B cell (primary cell): ENCODE measurements around the gene RFWD3.

Experiments used
- CTCF ChIP-seq: fragments of 200-600 bp; IDR thresholded peaks from one replicate; pipeline ENCODE4 v1.8.0; 2022; ENCODE audit warnings: antibody characterized with exemption, mild to moderate bottlenecking
- EZH2 ChIP-seq: IDR thresholded peaks from 2 replicates; pipeline ENCODE4 v1.6.1; 2012; ENCODE audit warnings: borderline replicate concordance, low read depth, mild to moderate bottlenecking, moderate library complexity, low read length; ENCODE audit not compliant: insufficient read depth, poor library complexity, severe bottlenecking

- TF ChIP-seq EZH2 (no peak), CTCF (no peak)
These were observed 42.8 kb downstream of the RFWD3 start for GRCh38 chr16:74623839-74624235.
